Ishikawa (cell line): ENCODE data around the gene PDE6B.

Experiments
- CEBPB ChIP-seq: IDR thresholded peaks from 2 replicates; pipeline ENCODE4 v1.6.1; 2012
- EGR1 ChIP-seq: IDR thresholded peaks from 2 replicates; pipeline ENCODE4 v1.6.1; 2012
- EP300 ChIP-seq: IDR thresholded peaks from 2 replicates; pipeline ENCODE4 v1.6.1; 2012; ENCODE audit warnings: borderline replicate concordance
- TAF1 ChIP-seq: IDR thresholded peaks from 2 replicates; pipeline ENCODE4 v1.6.1; 2012; ENCODE audit warnings: low read depth, mild to moderate bottlenecking
- TEAD4 ChIP-seq: IDR thresholded peaks from 2 replicates; pipeline ENCODE4 v1.6.1; 2012
- YY1 ChIP-seq: IDR thresholded peaks from 2 replicates; pipeline ENCODE4 v1.6.1; 2012; ENCODE audit warnings: low read depth
- ZBTB7A ChIP-seq: IDR thresholded peaks from 2 replicates; pipeline ENCODE4 v1.6.1; 2012; ENCODE audit warnings: low read depth
- TF ChIP-seq, protein P1 (sequence below): IDR thresholded peaks from 2 replicates; pipeline ENCODE4 v1.6.1; 2012
- TF ChIP-seq, protein P2 (sequence below): IDR thresholded peaks from 2 replicates; pipeline ENCODE4 v1.6.1; 2012; ENCODE audit warnings: low read depth, mild to moderate bottlenecking

DNA sequence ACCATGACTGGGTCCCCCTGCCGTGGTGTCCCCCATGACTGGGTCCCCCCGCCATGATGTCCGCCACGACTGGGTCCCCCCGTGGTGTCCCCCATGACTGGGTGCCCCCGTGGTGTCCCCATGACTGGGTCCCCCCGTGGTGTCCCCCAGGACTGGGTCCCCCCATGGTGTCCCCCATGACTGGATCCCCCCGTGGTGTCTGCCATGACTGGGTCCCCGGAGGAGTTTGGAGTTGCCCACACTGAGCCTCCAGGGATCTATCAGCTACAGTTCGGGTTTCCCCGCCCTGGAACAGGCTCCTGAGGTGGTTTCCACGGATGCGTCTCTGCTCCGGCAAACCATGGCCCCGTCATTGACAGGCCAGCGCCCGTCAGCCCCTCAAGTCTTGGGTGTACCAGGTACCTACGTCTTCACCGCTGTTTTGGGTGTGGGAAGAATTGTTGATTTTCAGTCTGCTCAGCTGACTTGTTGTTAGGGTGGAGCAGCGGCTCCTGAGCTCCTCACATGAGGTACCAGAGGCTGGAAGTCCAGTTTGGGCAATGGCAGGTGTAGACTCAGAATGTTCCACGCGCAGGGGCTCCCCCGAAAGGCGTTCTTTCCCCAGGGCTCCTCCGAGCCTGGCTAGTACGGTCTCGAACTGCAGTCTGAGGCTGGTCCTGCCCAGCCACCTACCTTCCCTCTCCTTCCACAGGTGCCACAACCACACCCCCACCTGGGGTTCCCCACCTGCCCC, 8.3 kb upstream of the PDE6B start:
- no peak for TF ChIP-seq EP300
- TF ChIP-seq, protein P1, sequence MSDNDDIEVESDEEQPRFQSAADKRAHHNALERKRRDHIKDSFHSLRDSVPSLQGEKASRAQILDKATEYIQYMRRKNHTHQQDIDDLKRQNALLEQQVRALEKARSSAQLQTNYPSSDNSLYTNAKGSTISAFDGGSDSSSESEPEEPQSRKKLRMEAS: no peak
- TF ChIP-seq TEAD4: no peak
- TF ChIP-seq, protein P2, sequence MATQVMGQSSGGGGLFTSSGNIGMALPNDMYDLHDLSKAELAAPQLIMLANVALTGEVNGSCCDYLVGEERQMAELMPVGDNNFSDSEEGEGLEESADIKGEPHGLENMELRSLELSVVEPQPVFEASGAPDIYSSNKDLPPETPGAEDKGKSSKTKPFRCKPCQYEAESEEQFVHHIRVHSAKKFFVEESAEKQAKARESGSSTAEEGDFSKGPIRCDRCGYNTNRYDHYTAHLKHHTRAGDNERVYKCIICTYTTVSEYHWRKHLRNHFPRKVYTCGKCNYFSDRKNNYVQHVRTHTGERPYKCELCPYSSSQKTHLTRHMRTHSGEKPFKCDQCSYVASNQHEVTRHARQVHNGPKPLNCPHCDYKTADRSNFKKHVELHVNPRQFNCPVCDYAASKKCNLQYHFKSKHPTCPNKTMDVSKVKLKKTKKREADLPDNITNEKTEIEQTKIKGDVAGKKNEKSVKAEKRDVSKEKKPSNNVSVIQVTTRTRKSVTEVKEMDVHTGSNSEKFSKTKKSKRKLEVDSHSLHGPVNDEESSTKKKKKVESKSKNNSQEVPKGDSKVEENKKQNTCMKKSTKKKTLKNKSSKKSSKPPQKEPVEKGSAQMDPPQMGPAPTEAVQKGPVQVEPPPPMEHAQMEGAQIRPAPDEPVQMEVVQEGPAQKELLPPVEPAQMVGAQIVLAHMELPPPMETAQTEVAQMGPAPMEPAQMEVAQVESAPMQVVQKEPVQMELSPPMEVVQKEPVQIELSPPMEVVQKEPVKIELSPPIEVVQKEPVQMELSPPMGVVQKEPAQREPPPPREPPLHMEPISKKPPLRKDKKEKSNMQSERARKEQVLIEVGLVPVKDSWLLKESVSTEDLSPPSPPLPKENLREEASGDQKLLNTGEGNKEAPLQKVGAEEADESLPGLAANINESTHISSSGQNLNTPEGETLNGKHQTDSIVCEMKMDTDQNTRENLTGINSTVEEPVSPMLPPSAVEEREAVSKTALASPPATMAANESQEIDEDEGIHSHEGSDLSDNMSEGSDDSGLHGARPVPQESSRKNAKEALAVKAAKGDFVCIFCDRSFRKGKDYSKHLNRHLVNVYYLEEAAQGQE: no peak
- no peak for TF ChIP-seq TAF1
- TF ChIP-seq YY1: no peak
- no peak for TF ChIP-seq ZBTB7A
- no peak for TF ChIP-seq CEBPB
- TF ChIP-seq EGR1: no peak
